ENCODE data around the gene CSAD. TPM values are rescaled to one million over a fixed set of nuclear protein-coding genes. Genes with fewer than 3 reads are reported as not detected.
"Not testable (repeated sequence)": the region's sequence is repeated elsewhere in the genome, so short reads cannot be mapped to it uniquely, and the experiment has no call there.

CSAD gene
- total RNA-seq, 1 experiment from 2014 or later = 2.5 TPM

GRCh38 chr12:53190108-53190729, 9.5 kb upstream of the CSAD start:
- H3K27ac ChIP-seq = no peak overlapping the region
- no peaks in the 10 kb centered on the region for H3K27me3 ChIP-seq (replicated peaks)
- no peaks in the 10 kb centered on the region for H3K4me1 ChIP-seq (replicated peaks)
- H3K4me3 ChIP-seq = no peak overlapping the region
- H3K36me3 ChIP-seq = peaks cover 23% of the 10 kb centered on the region
- DNase-seq (ENCODE audit: low read depth in 1 of 2, low spot score in 2 of 2) = no peak
- no peaks in the 10 kb centered on the region for H3K9me3 ChIP-seq (replicated peaks)

- H3K4me1 ChIP-seq (replicated peaks) = no peaks in the 10 kb centered on the region; the same call in 1 of the 2 replicates
- DNase-seq (ENCODE audit: low read depth in 1 of 2, low spot score in 2 of 2) = no peak
- H3K27me3 ChIP-seq (replicated peaks) = no peaks in the 10 kb centered on the region
- H3K9me3 ChIP-seq (replicated peaks) = no peaks in the 10 kb centered on the region
- H3K36me3 ChIP-seq = peaks cover 49% of the 10 kb centered on the region
- no peak overlapping the region for H3K27ac ChIP-seq
- H3K4me3 ChIP-seq = no peak overlapping the region
Observed at GRCh38 chr12:53187145-53187899, 6.6 kb upstream of the CSAD start.

- H3K4me3 ChIP-seq = no peak overlapping the region
- H3K36me3 ChIP-seq = peaks cover 55% of the 10 kb centered on the region
- DNase-seq (ENCODE audit: low read depth in 1 of 2, low spot score in 2 of 2) = no peak
- peaks cover 5% of the 10 kb centered on the region for H3K4me1 ChIP-seq (replicated peaks)
- no peak overlapping the region for H3K27ac ChIP-seq
- H3K27me3 ChIP-seq (replicated peaks) = no peaks in the 10 kb centered on the region
- no peaks in the 10 kb centered on the region for H3K9me3 ChIP-seq (replicated peaks)
Observed at GRCh38 chr12:53186745-53187144, 6.0 kb upstream of the CSAD start.

GRCh38 chr12:53185582-53186153, 4.9 kb upstream of the CSAD start:
- no peak overlapping the region for H3K27ac ChIP-seq
- DNase-seq (ENCODE audit: low read depth in 1 of 2, low spot score in 2 of 2) = no peak
- no peaks in the 10 kb centered on the region for H3K9me3 ChIP-seq (replicated peaks)
- peaks cover 56% of the 10 kb centered on the region for H3K36me3 ChIP-seq
- no peak overlapping the region for H3K4me3 ChIP-seq
- H3K4me1 ChIP-seq (replicated peaks) = peaks cover 9% of the 10 kb centered on the region
- H3K27me3 ChIP-seq (replicated peaks) = no peaks in the 10 kb centered on the region

GRCh38 chr12:53184828-53185227, 4.1 kb upstream of the CSAD start:
- Histone ChIP-seq H3K27ac (no peak overlapping the region), H3K36me3 (peaks cover 56% of the 10 kb centered on the region), H3K27me3 (replicated peaks) (no peaks in the 10 kb centered on the region), H3K4me3 (no peak overlapping the region), H3K9me3 (replicated peaks) (no peaks in the 10 kb centered on the region), H3K4me1 (replicated peaks) (peaks cover 11% of the 10 kb centered on the region)
- DNase-seq (ENCODE audit: low read depth in 1 of 2, low spot score in 2 of 2) = no peak

GRCh38 chr12:53182903-53183302, 2.2 kb upstream of the CSAD start:
- H3K4me3 ChIP-seq = no peak overlapping the region
- H3K9me3 ChIP-seq (replicated peaks) = no peaks in the 10 kb centered on the region
- no peaks in the 10 kb centered on the region for H3K27me3 ChIP-seq (replicated peaks)
- no peak overlapping the region for H3K27ac ChIP-seq
- peaks cover 13% of the 10 kb centered on the region for H3K4me1 ChIP-seq (replicated peaks)
- no peak for DNase-seq (ENCODE audit: low read depth in 1 of 2, low spot score in 2 of 2)
- peaks cover 56% of the 10 kb centered on the region for H3K36me3 ChIP-seq

GRCh38 chr12:53181935-53182334, 1.2 kb upstream of the CSAD start:
- no peak overlapping the region for H3K27ac ChIP-seq
- peaks cover 50% of the 10 kb centered on the region for H3K36me3 ChIP-seq
- H3K9me3 ChIP-seq (replicated peaks) = no peaks in the 10 kb centered on the region
- H3K4me3 ChIP-seq = peak overlapping the region; percentile 55
- DNase-seq (ENCODE audit: low read depth in 1 of 2, low spot score in 2 of 2) = no peak
- peaks cover 13% of the 10 kb centered on the region for H3K4me1 ChIP-seq (replicated peaks)
- no peaks in the 10 kb centered on the region for H3K27me3 ChIP-seq (replicated peaks)

GRCh38 chr12:53180931-53181645, 363 bp upstream of the CSAD start:
- peak overlapping the region; percentile 55 for H3K4me3 ChIP-seq
- no peaks in the 10 kb centered on the region for H3K27me3 ChIP-seq (replicated peaks)
- H3K4me1 ChIP-seq (replicated peaks) = peaks cover 13% of the 10 kb centered on the region
- H3K36me3 ChIP-seq = peaks cover 42% of the 10 kb centered on the region
- DNase-seq (ENCODE audit: low read depth in 1 of 2, low spot score in 2 of 2) = peak; percentile 62 to 77
- no peak overlapping the region for H3K27ac ChIP-seq
- no peaks in the 10 kb centered on the region for H3K9me3 ChIP-seq (replicated peaks)

- H3K27me3 ChIP-seq (replicated peaks) = no peaks in the 10 kb centered on the region
- peaks cover 17% of the 10 kb centered on the region for H3K4me1 ChIP-seq (replicated peaks)
- peak overlapping the region; percentile 30 for H3K27ac ChIP-seq
- H3K9me3 ChIP-seq (replicated peaks) = no peaks in the 10 kb centered on the region
- peaks cover 28% of the 10 kb centered on the region for H3K36me3 ChIP-seq
- DNase-seq (ENCODE audit: low read depth in 1 of 2, low spot score in 2 of 2) = no peak
- peak overlapping the region; percentile 55 for H3K4me3 ChIP-seq
Observed at GRCh38 chr12:53179687-53180219, 972 bp downstream of the CSAD start.

- H3K27ac ChIP-seq; H3K4me3 ChIP-seq; H3K27me3 ChIP-seq (replicated peaks); H3K9me3 ChIP-seq (replicated peaks); DNase-seq (ENCODE audit: low read depth in 1 of 2, low spot score in 2 of 2): not testable (repeated sequence)
- peaks cover 17% of the 10 kb centered on the region for H3K4me1 ChIP-seq (replicated peaks)
- H3K36me3 ChIP-seq = peaks cover 21% of the 10 kb centered on the region
Observed at GRCh38 chr12:53178803-53179202, 1.9 kb downstream of the CSAD start.

- not testable (repeated sequence) for H3K27ac ChIP-seq; H3K4me3 ChIP-seq; H3K36me3 ChIP-seq; DNase-seq (ENCODE audit: low read depth in 1 of 2, low spot score in 2 of 2); H3K9me3 ChIP-seq (replicated peaks); H3K27me3 ChIP-seq (replicated peaks)
- H3K4me1 ChIP-seq (replicated peaks) = peaks cover 17% of the 10 kb centered on the region
Observed at GRCh38 chr12:53177447-53177846, 3.3 kb downstream of the CSAD start.

- Histone ChIP-seq H3K4me1 (replicated peaks) (peaks cover 11% of the 10 kb centered on the region), H3K27me3 (replicated peaks) (no peaks in the 10 kb centered on the region), H3K9me3 (replicated peaks) (no peaks in the 10 kb centered on the region), H3K4me3 (no peak overlapping the region), H3K27ac (no peak overlapping the region), H3K36me3 (peaks cover under 1% of the 10 kb centered on the region)
- DNase-seq (ENCODE audit: low read depth in 1 of 2, low spot score in 2 of 2) = no peak
Observed at GRCh38 chr12:53176750-53177149, 4.0 kb downstream of the CSAD start.

- DNase-seq (ENCODE audit: low read depth in 1 of 2, low spot score in 2 of 2) = no peak
- no peak overlapping the region for H3K27ac ChIP-seq
- no peak overlapping the region for H3K4me3 ChIP-seq
- H3K27me3 ChIP-seq (replicated peaks) = no peaks in the 10 kb centered on the region
- no peaks in the 10 kb centered on the region for H3K36me3 ChIP-seq
- H3K4me1 ChIP-seq (replicated peaks) = peaks cover 7% of the 10 kb centered on the region
- no peaks in the 10 kb centered on the region for H3K9me3 ChIP-seq (replicated peaks)
Observed at GRCh38 chr12:53174881-53175491, 5.7 kb downstream of the CSAD start.

All from SJSA1 (cell line).